ENCODE results near the gene CRIM1. TPM values are rescaled to one million over a fixed set of nuclear protein-coding genes. Genes with fewer than 3 reads are reported as not detected.

The CRIM1 gene
- total and polyA plus RNA-seq, 10 donors: 7.1 to 213 (median 110) TPM

DNA sequence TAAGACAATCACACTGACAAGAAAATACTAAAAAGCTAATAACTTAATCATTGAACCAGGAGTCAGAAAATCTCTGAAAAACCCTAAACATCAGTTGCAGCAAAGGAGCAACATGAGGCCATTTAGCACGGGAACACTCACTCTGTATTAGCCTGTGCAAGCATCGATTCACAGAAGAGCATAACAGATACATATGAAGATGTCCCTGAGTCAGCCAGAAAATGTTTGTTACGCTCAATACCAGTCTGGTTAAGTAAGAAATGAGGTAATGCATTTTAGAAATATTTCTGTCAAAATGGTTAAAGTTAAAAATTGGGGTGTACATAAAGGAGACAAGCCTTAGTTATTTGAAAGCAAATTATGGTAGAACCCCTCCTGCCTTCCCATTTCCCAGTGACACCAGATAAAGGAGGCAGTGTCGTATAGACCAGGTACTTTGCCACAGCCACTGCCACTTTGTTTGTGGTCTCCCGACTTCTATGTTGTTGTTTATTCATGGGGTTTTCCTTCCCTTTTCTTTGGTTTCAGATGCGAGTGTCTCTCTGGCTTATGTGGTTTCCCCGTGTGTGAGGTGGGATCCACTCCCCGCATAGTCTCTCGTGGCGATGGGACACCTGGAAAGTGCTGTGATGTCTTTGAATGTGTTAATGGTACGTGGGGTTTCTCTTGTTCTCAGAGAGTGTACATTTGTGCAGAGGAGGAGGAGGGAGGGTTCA lies 108.6 kb downstream of the CRIM1 start:
- peaks cover 20 to 61% (median 41%) of the 10 kb centered on the region in 6 donors for H3K4me1 ChIP-seq

GRCh38 chr2:36466135-36466534 lies 110.6 kb downstream of the CRIM1 start:
- 79 to 90% (median 87%) methylated on average over 4 of the region's 4 CpGs for WGBS, 5 donors
- TF ChIP-seq, protein P1, sequence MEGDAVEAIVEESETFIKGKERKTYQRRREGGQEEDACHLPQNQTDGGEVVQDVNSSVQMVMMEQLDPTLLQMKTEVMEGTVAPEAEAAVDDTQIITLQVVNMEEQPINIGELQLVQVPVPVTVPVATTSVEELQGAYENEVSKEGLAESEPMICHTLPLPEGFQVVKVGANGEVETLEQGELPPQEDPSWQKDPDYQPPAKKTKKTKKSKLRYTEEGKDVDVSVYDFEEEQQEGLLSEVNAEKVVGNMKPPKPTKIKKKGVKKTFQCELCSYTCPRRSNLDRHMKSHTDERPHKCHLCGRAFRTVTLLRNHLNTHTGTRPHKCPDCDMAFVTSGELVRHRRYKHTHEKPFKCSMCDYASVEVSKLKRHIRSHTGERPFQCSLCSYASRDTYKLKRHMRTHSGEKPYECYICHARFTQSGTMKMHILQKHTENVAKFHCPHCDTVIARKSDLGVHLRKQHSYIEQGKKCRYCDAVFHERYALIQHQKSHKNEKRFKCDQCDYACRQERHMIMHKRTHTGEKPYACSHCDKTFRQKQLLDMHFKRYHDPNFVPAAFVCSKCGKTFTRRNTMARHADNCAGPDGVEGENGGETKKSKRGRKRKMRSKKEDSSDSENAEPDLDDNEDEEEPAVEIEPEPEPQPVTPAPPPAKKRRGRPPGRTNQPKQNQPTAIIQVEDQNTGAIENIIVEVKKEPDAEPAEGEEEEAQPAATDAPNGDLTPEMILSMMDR (IDR thresholded peaks at IDR 0.05 in 8 of 11, conservative IDR thresholded peaks at IDR 0.05 in 3 of 11): no peak
- TF ChIP-seq POLR2A (IDR thresholded peaks at IDR 0.05) (no peak), POLR2AphosphoS5 (IDR thresholded peaks at IDR 0.05) (no peak)
- Histone ChIP-seq H3K27ac (no peak overlapping the region), H3K9me3 (no peaks in the 10 kb centered on the region), H3K36me3 (peaks cover 0 to 35% (median 0%) of the 10 kb centered on the region in 6 donors), H3K4me1 (peaks cover 8 to 48% (median 31%) of the 10 kb centered on the region in 6 donors), H3K27me3 (replicated peaks in 1 of 7) (no peaks in the 10 kb centered on the region), H3K4me3 (no peak overlapping the region)
- no peak for DNase-seq
- intact Hi-C loops (cut with DNase I; ENCODE audit: low total_unique reads): no loop called here

More for the DNA sequence above, 108.6 kb downstream of the CRIM1 start:
- H3K27ac ChIP-seq: peak overlapping the region in 1 of 8 donors; percentile 39
- WGBS, 5 donors: 66 to 74% (median 68%) methylated on average over 11 of the region's 11 CpGs
- H3K9me3 ChIP-seq: no peaks in the 10 kb centered on the region
- peaks cover 0 to 31% (median 0%) of the 10 kb centered on the region in 6 donors for H3K36me3 ChIP-seq
- no peak overlapping the region for H3K4me3 ChIP-seq
- no peaks in the 10 kb centered on the region for H3K27me3 ChIP-seq (replicated peaks in 1 of 7)
- intact Hi-C loops (cut with DNase I; ENCODE audit: low total_unique reads): no loop called here
- TF ChIP-seq, protein P1 (IDR thresholded peaks at IDR 0.05 in 8 of 11, conservative IDR thresholded peaks at IDR 0.05 in 3 of 11): no peak
- no peak for TF ChIP-seq POLR2AphosphoS5 (IDR thresholded peaks at IDR 0.05)
- no peak for DNase-seq

DNA sequence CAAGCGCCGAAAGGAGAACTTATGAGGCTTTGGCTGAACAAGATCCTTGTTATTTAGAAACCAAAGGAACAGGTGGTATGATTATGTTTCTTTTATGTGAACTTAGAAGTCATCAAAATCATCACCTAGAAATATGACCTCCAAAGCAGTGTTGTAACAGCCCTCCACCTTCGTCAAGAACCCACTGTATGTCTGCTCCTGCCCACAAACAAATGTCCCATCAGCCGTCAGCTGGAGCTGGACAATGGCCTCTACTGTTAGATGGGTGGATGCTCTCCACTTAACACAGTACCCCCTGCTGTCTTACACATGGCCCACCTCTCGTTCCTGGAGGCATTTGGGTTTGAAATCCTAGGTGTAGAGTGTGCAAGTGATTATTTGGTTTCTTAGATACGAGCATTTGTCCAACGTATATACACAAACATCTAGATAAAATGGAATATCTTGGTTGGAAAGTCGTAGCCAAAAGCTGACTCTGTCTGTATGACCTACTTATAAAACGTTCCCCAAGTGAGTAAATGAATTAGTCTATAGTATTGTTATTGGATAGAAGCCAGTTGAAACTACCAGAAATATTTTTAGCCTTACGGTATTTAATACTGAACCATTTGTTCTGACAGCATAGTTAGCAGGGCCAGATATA lies 113.0 kb downstream of the CRIM1 start:
- WGBS, 5 donors: 73 to 89% (median 82%) methylated on average over 10 of the region's 10 CpGs
- no peak overlapping the region for H3K4me3 ChIP-seq
- DNase-seq: no peak
- H3K27ac ChIP-seq: peak overlapping the region in 3 of 8 donors; percentile 12 to 53 (median 38)
- intact Hi-C loops (cut with DNase I; ENCODE audit: low total_unique reads): no loop called here
- no peaks in the 10 kb centered on the region for H3K27me3 ChIP-seq (replicated peaks in 1 of 7)
- H3K9me3 ChIP-seq: peaks cover 0 to 8% (median 4%) of the 10 kb centered on the region in 8 donors
- TF ChIP-seq POLR2AphosphoS5 (IDR thresholded peaks at IDR 0.05) (no peak), POLR2A (IDR thresholded peaks at IDR 0.05) (no peak)
- TF ChIP-seq, protein P1 (IDR thresholded peaks at IDR 0.05 in 8 of 11, conservative IDR thresholded peaks at IDR 0.05 in 3 of 11): no peak
- peaks cover 0 to 26% (median 14%) of the 10 kb centered on the region in 6 donors for H3K4me1 ChIP-seq
- H3K36me3 ChIP-seq: peaks cover 0 to 40% (median 0%) of the 10 kb centered on the region in 6 donors

DNA sequence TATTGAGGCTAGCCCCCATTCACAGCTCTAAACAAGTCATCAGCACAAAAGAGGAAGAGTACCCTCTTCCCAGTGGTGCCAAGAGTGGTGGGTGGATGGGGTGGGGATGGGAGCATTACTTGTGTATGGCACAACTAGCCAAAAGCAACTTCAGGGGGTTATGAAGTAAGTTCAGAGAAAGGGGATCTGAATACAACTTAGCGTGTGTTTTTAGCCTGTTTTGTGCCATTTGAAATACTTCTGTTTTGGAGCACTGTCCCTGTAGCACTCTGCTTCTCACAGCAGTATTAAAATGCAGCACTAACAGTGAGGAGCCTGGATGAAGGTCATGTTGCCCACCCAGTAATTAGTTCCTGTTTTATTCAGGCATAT lies 113.5 kb downstream of the CRIM1 start:
- TF ChIP-seq POLR2AphosphoS5 (IDR thresholded peaks at IDR 0.05): no peak
- TF ChIP-seq, protein P1 (IDR thresholded peaks at IDR 0.05 in 8 of 11, conservative IDR thresholded peaks at IDR 0.05 in 3 of 11): no peak
- TF ChIP-seq POLR2A (IDR thresholded peaks at IDR 0.05): no peak
- WGBS, 5 donors: 59 to 90% (median 79%) methylated on average over 1 of the region's 1 CpG
- H3K36me3 ChIP-seq: peaks cover 0 to 40% (median 0%) of the 10 kb centered on the region in 6 donors
- peaks cover 0 to 13% (median 9%) of the 10 kb centered on the region in 8 donors for H3K9me3 ChIP-seq
- intact Hi-C loops (cut with DNase I; ENCODE audit: low total_unique reads): no loop called here
- H3K4me3 ChIP-seq: no peak overlapping the region
- peaks cover 0 to 21% (median 12%) of the 10 kb centered on the region in 6 donors for H3K4me1 ChIP-seq
- no peaks in the 10 kb centered on the region for H3K27me3 ChIP-seq (replicated peaks in 1 of 7)
- peak overlapping the region in 6 of 8 donors; percentile 8 to 53 (median 17) for H3K27ac ChIP-seq
- no peak for DNase-seq

Measured in spleen (tissue), 11 donors.